ENCODE data around the gene GPSM3.
"Not testable (repeated sequence)": the region's sequence is repeated elsewhere in the genome, so short reads cannot be mapped to it uniquely, and the experiment has no call there.

The GPSM3 gene

DNA sequence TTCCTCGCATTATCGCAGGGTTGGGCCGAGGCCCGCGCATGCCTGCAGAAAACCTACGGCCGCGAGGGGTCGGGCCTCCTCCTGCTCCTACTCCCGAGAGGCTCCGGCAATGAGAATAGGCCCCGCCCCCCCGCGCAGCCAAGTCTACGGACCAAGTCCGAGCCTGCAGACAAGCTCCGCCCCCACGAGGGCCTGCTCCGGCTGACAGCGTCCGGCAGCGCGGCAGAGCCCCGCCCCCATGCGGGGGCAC lies 3.1 kb upstream of the GPSM3 start:
- peak overlapping the region; percentile 84 to 96 for H3K4me3 ChIP-seq (ENCODE audit: low read depth in 1 of 2, low read length in 1 of 2)
- H3K4me1 ChIP-seq (ENCODE audit: control insufficient read depth in 1 of 2, insufficient read depth in 1 of 2, low read depth in 1 of 2, low read length in 1 of 2) = peaks cover 46 to 55% of the 10 kb centered on the region in 2 experiments
- peaks cover 2% of the 10 kb centered on the region for H3K27me3 ChIP-seq
- no peaks in the 10 kb centered on the region for H3K9me3 ChIP-seq
- TF ChIP-seq, protein P1, sequence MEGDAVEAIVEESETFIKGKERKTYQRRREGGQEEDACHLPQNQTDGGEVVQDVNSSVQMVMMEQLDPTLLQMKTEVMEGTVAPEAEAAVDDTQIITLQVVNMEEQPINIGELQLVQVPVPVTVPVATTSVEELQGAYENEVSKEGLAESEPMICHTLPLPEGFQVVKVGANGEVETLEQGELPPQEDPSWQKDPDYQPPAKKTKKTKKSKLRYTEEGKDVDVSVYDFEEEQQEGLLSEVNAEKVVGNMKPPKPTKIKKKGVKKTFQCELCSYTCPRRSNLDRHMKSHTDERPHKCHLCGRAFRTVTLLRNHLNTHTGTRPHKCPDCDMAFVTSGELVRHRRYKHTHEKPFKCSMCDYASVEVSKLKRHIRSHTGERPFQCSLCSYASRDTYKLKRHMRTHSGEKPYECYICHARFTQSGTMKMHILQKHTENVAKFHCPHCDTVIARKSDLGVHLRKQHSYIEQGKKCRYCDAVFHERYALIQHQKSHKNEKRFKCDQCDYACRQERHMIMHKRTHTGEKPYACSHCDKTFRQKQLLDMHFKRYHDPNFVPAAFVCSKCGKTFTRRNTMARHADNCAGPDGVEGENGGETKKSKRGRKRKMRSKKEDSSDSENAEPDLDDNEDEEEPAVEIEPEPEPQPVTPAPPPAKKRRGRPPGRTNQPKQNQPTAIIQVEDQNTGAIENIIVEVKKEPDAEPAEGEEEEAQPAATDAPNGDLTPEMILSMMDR (IDR thresholded peaks at IDR 0.05) = peak; percentile 96
- peaks cover 8% of the 10 kb centered on the region for H3K36me3 ChIP-seq
- peak overlapping the region; percentile 95 for H3K27ac ChIP-seq

- Histone ChIP-seq H3K36me3 (peaks cover 9% of the 10 kb centered on the region), H3K9me3 (no peaks in the 10 kb centered on the region), H3K27me3 (no peaks in the 10 kb centered on the region), H3K4me3 (ENCODE audit: low read depth in 1 of 2, low read length in 1 of 2) (peak overlapping the region; percentile 81 to 96), H3K4me1 (ENCODE audit: control insufficient read depth in 1 of 2, insufficient read depth in 1 of 2, low read depth in 1 of 2, low read length in 1 of 2) (peaks cover 46 to 55% of the 10 kb centered on the region in 2 experiments), H3K27ac (peak overlapping the region; percentile 95)
- TF ChIP-seq, protein P1 (IDR thresholded peaks at IDR 0.05) = no peak
Measured at GRCh38 chr6:32194825-32195651, 2.6 kb upstream of the GPSM3 start.

DNA sequence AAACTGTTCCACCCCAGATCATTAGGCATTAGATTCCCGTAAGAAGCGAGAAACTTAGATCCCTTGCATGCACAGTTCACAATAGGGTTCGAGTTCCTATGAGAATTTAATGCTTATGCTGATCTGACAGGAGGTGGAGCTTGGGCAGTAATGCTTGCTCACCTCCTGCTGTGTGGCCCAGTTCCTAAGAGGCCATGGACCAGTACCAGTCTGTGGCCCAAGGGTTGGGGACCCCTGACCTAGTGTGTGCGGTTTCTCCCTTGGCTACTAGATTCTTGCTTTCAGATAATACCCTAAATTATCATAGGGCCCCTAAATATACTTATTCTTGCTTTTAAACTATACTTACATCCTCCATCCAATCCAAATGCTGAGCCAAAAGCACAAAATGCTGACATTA lies 1.9 kb upstream of the GPSM3 start:
- TF ChIP-seq, protein P1 (IDR thresholded peaks at IDR 0.05) = no peak
- Histone ChIP-seq H3K9me3 (no peaks in the 10 kb centered on the region), H3K4me3 (ENCODE audit: low read depth in 1 of 2, low read length in 1 of 2) (peak overlapping the region; percentile 81 to 96), H3K27ac (peak overlapping the region; percentile 95), H3K36me3 (peaks cover 9% of the 10 kb centered on the region), H3K4me1 (ENCODE audit: control insufficient read depth in 1 of 2, insufficient read depth in 1 of 2, low read depth in 1 of 2, low read length in 1 of 2) (peaks cover 46 to 53% of the 10 kb centered on the region in 2 experiments), H3K27me3 (no peaks in the 10 kb centered on the region)

- not testable (repeated sequence) for H3K27me3 ChIP-seq, H3K9me3 ChIP-seq
- Histone ChIP-seq H3K27ac (peak overlapping the region; percentile 95), H3K4me3 (ENCODE audit: low read depth in 1 of 2, low read length in 1 of 2) (peak overlapping the region; percentile 81 to 97), H3K36me3 (peaks cover 12% of the 10 kb centered on the region), H3K4me1 (ENCODE audit: control insufficient read depth in 1 of 2, insufficient read depth in 1 of 2, low read depth in 1 of 2, low read length in 1 of 2) (peaks cover 55 to 64% of the 10 kb centered on the region in 2 experiments)
Measured at GRCh38 chr6:32193096-32193495, 653 bp upstream of the GPSM3 start.

GRCh38 chr6:32191696-32192607 lies 491 bp downstream of the GPSM3 start:
- Histone ChIP-seq H3K4me1 (ENCODE audit: control insufficient read depth in 1 of 2, insufficient read depth in 1 of 2, low read depth in 1 of 2, low read length in 1 of 2) (peaks cover 60 to 69% of the 10 kb centered on the region in 2 experiments), H3K4me3 (ENCODE audit: low read depth in 1 of 2, low read length in 1 of 2) (peak overlapping the region; percentile 81 to 97), H3K27me3 (no peaks in the 10 kb centered on the region), H3K9me3 (no peaks in the 10 kb centered on the region), H3K36me3 (peaks cover 24% of the 10 kb centered on the region), H3K27ac (peak overlapping the region; percentile 95)
- TF ChIP-seq, protein P1 (IDR thresholded peaks at IDR 0.05) = no peak

Measured in neutrophil (primary cell).